NT2/D1 (cell line): ENCODE measurements around the gene KTN1.

ENCODE experiments used
- SUZ12 ChIP-seq: IDR thresholded peaks from 2 replicates; pipeline ENCODE4 v1.6.1; 2011; ENCODE audit not compliant: insufficient read length, insufficient read depth; ENCODE audit errors: extremely low read depth
- YY1 ChIP-seq: IDR thresholded peaks from 2 replicates; pipeline ENCODE4 v1.6.1; 2011; ENCODE audit not compliant: insufficient read length, insufficient read depth
- ZNF274 ChIP-seq: IDR thresholded peaks from 2 replicates; pipeline ENCODE4 v1.6.1; 2011; ENCODE audit warnings: mild to moderate bottlenecking, low read depth, low read length

DNA sequence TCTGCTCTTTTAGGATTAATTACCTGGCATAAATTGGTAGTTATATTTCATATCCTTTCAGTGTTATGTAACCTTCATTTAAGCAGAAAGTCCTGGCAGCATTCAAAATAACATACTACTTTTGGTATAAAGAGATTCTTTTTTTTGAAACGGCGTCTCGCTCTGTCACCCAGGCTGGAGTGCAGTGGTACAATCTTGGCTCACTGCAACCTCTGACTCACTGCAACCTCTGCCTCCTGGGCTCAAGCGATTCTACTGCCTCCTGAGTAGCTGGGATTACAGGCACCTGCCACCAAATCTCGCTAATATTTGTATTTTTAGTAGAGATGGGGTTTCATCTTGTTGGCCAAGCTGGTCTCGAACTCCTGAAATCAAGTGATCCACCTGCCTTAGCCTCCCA, 9.2 kb downstream of the KTN1 start:
- no peak for TF ChIP-seq ZNF274
- TF ChIP-seq SUZ12 = no peak
- no peak for TF ChIP-seq YY1
